Measurements from ENCODE around the gene VDR. TPM values are rescaled to one million over a fixed set of nuclear protein-coding genes. Genes with fewer than 3 reads are reported as not detected.

Gene VDR
- total and polyA plus RNA-seq, 2 donors (not counting 1 experiment from before 2014, with no cell fraction given), result 16.2 to 24.4 TPM

GRCh38 chr12:47819896-47820630, 84.7 kb downstream of the VDR start, which contains the start of gene HDAC7:
HDAC7 (minus strand) TSS chr12:47819903; CDS start chr12:47819785, 118 bp downstream.
- H3K27ac ChIP-seq (ENCODE audit: insufficient read depth, low read length), result peak within 1 kb of the TSS; percentile 88
- H3K79me2 ChIP-seq (ENCODE audit: control insufficient read depth, insufficient read depth, low read length), result peaks cover 50% of the 10 kb centered on the region
- peak within 1 kb of the TSS; percentile 100 for H3K4me2 ChIP-seq (ENCODE audit: extremely low read depth, insufficient read depth, low read length)
- no peaks in the 10 kb centered on the region for H3K9me3 ChIP-seq (ENCODE audit: control insufficient read depth, insufficient read depth, low read depth, low read length)
- no peak for TF ChIP-seq CTCF (conservative IDR thresholded peaks at IDR 0.05 in 1 of 2, IDR thresholded peaks at IDR 0.05 in 1 of 2; ENCODE audit: low read depth in 1 of 2, low read length in 2 of 2)
- no peak for TF ChIP-seq EZH2 (IDR thresholded peaks at IDR 0.05; ENCODE audit: low read length, missing control alignments)
- peak within 1 kb of the TSS; percentile 87 for H3K9ac ChIP-seq (ENCODE audit: insufficient read depth, low read length)
- H3K4me1 ChIP-seq (ENCODE audit: control insufficient read depth, extremely low read depth, insufficient read depth, low read length), result peaks cover 36% of the 10 kb centered on the region
- peak; percentile 84 to 87 for DNase-seq (ENCODE audit: low read depth in 2 of 2)
- H2AFZ ChIP-seq (ENCODE audit: low read length), result no peak within 1 kb of the TSS
- H3K27me3 ChIP-seq (ENCODE audit: control insufficient read depth, insufficient read depth, low read length), result no peaks in the 10 kb centered on the region
- H3K36me3 ChIP-seq (ENCODE audit: control insufficient read depth, insufficient read depth, low read length), result peaks cover 3% of the 10 kb centered on the region
- H4K20me1 ChIP-seq (ENCODE audit: control insufficient read depth, extremely low read depth, insufficient read depth, low read length), result no peaks in the 10 kb centered on the region
- peak within 1 kb of the TSS; percentile 87 to 91 (median 90) for H3K4me3 ChIP-seq (replicated peaks in 1 of 4; ENCODE audit: control extremely low read depth in 1 of 4, insufficient read depth in 1 of 4, low read depth in 3 of 4, low read length in 4 of 4)

- H3K4me1 ChIP-seq (ENCODE audit: control insufficient read depth, extremely low read depth, insufficient read depth, low read length), result peaks cover 43% of the 10 kb centered on the region
- H3K4me2 ChIP-seq (ENCODE audit: extremely low read depth, insufficient read depth, low read length), result peak overlapping the region; percentile 98
- peak overlapping the region; percentile 60 to 91 (median 74) for H3K4me3 ChIP-seq (replicated peaks in 1 of 4; ENCODE audit: control extremely low read depth in 1 of 4, insufficient read depth in 1 of 4, low read depth in 3 of 4, low read length in 4 of 4)
- H3K79me2 ChIP-seq (ENCODE audit: control insufficient read depth, insufficient read depth, low read length), result peaks cover 57% of the 10 kb centered on the region
- H3K36me3 ChIP-seq (ENCODE audit: control insufficient read depth, insufficient read depth, low read length), result peaks cover 3% of the 10 kb centered on the region
- DNase-seq (ENCODE audit: low read depth in 2 of 2), result no peak
- no peaks in the 10 kb centered on the region for H3K9me3 ChIP-seq (ENCODE audit: control insufficient read depth, insufficient read depth, low read depth, low read length)
- H2AFZ ChIP-seq (ENCODE audit: low read length), result no peak overlapping the region
- H3K27ac ChIP-seq (ENCODE audit: insufficient read depth, low read length), result peak overlapping the region; percentile 84
- peak overlapping the region; percentile 87 for H3K9ac ChIP-seq (ENCODE audit: insufficient read depth, low read length)
- H4K20me1 ChIP-seq (ENCODE audit: control insufficient read depth, extremely low read depth, insufficient read depth, low read length), result no peaks in the 10 kb centered on the region
- no peaks in the 10 kb centered on the region for H3K27me3 ChIP-seq (ENCODE audit: control insufficient read depth, insufficient read depth, low read length)
- TF ChIP-seq EZH2 (IDR thresholded peaks at IDR 0.05; ENCODE audit: low read length, missing control alignments), result no peak
- peak; percentile 34 to 40 for TF ChIP-seq CTCF (conservative IDR thresholded peaks at IDR 0.05 in 1 of 2, IDR thresholded peaks at IDR 0.05 in 1 of 2; ENCODE audit: low read depth in 1 of 2, low read length in 2 of 2)
Measured at GRCh38 chr12:47819138-47819895, 85.5 kb downstream of the VDR start.

GRCh38 chr12:47818467-47819137, 86.2 kb downstream of the VDR start:
- H3K4me3 ChIP-seq (replicated peaks in 1 of 4; ENCODE audit: control extremely low read depth in 1 of 4, insufficient read depth in 1 of 4, low read depth in 3 of 4, low read length in 4 of 4), result peak overlapping the region; percentile 60 to 91 (median 74)
- H3K9ac ChIP-seq (ENCODE audit: insufficient read depth, low read length), result peak overlapping the region; percentile 87
- H3K4me2 ChIP-seq (ENCODE audit: extremely low read depth, insufficient read depth, low read length), result peak overlapping the region; percentile 98
- peak overlapping the region; percentile 84 for H3K27ac ChIP-seq (ENCODE audit: insufficient read depth, low read length)
- H3K9me3 ChIP-seq (ENCODE audit: control insufficient read depth, insufficient read depth, low read depth, low read length), result no peaks in the 10 kb centered on the region
- H3K27me3 ChIP-seq (ENCODE audit: control insufficient read depth, insufficient read depth, low read length), result no peaks in the 10 kb centered on the region
- no peak for TF ChIP-seq EZH2 (IDR thresholded peaks at IDR 0.05; ENCODE audit: low read length, missing control alignments)
- no peak for TF ChIP-seq CTCF (conservative IDR thresholded peaks at IDR 0.05 in 1 of 2, IDR thresholded peaks at IDR 0.05 in 1 of 2; ENCODE audit: low read depth in 1 of 2, low read length in 2 of 2)
- H4K20me1 ChIP-seq (ENCODE audit: control insufficient read depth, extremely low read depth, insufficient read depth, low read length), result no peaks in the 10 kb centered on the region
- DNase-seq (ENCODE audit: low read depth in 2 of 2), result no peak
- peaks cover 64% of the 10 kb centered on the region for H3K79me2 ChIP-seq (ENCODE audit: control insufficient read depth, insufficient read depth, low read length)
- peaks cover 50% of the 10 kb centered on the region for H3K4me1 ChIP-seq (ENCODE audit: control insufficient read depth, extremely low read depth, insufficient read depth, low read length)
- H2AFZ ChIP-seq (ENCODE audit: low read length), result no peak overlapping the region
- peaks cover 3% of the 10 kb centered on the region for H3K36me3 ChIP-seq (ENCODE audit: control insufficient read depth, insufficient read depth, low read length)
